Pulmonary artery endothelial cell (primary cell): ENCODE measurements around the gene RPL37A. TPM values are rescaled to one million over a fixed set of nuclear protein-coding genes. Genes with fewer than 3 reads are reported as not detected.
A peak's percentile ranks its signal among the peaks of the same experiment; 100 is the strongest.
"Not testable (repeated sequence)": the region's sequence is repeated elsewhere in the genome, so short reads cannot be mapped to it uniquely, and the experiment has no call there.

ENCODE experiments used
- DNase-seq: peaks from one replicate; pipeline ENCODE4 v3.0.0-alpha.2; 2011; ENCODE audit warnings: low read depth, low spot score
- total RNA-seq: library from RNA; depleted of rRNA; stranded (reverse); fragments of >200 nt; gene quantifications from 2 replicates; pipeline ENCODE4 v1.2.3, GENCODE V29; 2014

Gene RPL37A
- total RNA-seq, 1 donor from 2014 or later = 2,557 TPM

DNA sequence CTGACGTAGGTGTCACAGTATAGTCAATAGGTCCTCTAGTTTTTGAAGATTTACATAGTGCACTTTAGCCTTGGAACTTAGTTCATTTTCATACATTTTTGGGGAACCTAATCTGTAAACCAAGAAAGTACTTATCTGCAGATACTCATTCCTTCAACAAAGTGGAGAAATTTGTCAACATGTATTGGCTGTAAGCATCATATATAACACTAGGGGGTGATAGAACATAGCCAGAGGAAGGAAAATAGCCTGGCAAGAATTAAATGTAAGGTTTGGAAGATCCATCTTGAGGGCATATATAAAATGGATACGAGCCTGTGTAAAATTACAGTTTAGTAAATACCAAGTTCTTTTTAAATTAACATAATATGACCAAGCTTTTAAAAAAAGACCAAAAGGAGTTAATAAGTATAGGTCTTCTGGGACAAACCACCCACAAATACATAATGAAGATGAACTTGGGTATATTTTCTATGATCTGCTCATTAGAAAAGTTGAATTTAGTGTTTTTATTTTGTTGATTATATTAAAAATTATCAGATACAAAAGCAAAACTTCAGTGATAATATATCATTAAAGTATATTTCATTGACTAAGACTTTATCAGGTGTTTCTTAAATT is 18.2 kb downstream of the RPL37A start:
- DNase-seq = no peak

DNA sequence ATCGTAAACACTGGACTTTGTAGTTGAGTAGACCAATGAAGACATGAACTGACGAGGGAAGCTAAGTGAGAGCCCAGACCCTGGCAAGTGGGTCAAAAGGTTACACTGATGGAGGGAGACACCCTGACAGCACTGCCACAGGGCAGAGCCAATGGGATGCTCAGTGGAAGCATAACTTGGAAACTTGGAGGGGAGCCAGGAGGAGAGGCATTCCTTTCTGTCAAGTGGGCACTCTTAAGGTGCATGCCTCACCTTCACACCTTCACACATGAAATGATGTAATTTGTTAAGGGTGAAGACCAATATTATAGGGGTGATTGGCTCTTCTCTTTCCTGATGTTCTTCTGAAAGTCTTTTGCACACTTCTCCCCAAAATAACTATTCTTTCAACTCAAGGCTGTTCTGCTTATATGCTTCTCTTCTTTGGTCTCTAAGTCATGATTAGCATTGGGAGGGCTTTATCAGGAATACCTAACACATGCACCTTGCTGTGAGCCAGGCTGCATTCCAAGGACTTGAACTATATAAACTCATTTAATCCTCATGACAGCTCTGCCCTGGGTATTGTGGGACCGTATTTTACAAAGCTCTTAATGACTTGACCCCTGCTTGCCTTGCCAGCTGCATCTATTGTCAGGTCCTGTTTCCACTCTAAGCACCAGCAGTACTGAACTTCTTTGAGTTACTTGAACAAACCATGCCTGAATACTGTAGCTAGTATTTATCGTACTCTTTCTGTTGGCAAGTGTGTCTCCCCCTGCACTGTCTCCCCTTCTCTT is 19.0 kb downstream of the RPL37A start:
- no peak for DNase-seq

DNA sequence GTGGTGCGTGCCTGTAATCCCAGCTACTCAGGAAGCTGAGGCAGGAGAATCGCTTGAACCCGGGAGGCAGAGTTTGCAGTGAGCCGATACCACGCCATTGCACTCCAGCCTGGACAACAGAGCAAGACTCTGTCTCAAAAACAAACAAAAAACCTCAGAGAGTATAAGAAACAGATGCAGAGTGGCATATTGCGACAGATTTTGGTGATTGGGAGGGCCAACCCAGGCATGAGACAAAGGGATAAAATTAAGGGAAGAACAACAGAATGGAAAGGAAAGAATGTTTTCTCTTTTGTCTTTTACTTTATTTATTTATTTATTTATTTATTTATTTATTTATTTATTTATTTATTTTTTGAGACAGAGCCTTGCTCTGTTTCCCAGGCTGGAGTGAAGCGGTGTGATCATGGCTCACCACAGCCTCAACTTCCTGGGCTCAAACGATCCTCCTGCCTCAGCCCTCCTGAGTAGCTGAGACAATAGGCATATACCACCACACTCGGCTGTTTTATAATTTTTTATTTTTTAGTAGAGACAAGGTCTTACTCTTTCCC is 20.0 kb downstream of the RPL37A start:
- DNase-seq = not testable (repeated sequence)

DNA sequence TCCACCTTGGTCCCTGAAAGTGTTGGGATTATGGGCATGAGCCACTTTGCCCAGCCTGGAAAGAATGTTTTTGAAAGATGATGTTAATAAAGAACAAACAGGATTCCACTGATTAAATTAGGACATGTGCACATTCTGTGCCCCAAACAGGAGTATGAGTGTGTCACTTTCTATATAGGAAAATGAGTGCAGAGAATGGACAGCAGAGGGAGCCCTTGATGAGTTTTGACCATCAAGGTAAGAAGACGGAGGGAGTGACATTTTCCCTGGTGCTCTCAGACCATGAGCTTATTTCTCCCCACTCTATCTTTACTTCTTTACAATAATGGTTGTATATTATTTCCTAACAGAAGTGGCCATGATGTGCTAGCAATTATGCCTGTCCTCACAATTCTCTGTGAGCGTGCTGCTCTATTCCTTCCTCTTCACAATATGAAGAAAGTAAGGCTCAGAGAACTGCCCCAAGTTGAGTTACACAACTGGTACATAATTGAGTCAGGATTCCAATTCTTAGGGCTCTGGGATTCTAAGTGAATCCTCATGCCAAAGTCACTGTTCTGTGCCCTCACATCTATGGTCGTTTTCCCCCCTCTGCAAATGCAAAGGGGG is 20.6 kb downstream of the RPL37A start:
- DNase-seq = no peak

DNA sequence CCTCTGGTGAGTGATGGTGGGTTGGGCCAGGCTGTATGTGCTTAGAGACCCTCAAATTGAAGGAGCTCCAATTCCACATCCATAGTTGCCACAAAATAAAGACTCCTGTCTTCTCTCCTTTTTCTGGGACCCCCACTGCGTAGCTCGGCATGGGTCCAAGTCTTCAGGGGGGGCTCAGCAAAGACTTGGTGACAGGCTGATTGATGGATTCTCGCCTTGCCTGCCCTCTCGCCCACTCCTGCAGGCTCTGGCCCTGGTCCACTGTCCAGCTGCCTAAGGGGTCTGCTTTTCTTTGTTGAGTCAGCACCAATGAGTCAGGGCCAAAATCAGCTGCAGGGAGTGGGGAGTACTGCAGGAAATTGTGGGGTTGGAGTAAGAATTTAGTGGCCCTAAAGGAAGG is 21.5 kb downstream of the RPL37A start:
- DNase-seq = no peak

DNA sequence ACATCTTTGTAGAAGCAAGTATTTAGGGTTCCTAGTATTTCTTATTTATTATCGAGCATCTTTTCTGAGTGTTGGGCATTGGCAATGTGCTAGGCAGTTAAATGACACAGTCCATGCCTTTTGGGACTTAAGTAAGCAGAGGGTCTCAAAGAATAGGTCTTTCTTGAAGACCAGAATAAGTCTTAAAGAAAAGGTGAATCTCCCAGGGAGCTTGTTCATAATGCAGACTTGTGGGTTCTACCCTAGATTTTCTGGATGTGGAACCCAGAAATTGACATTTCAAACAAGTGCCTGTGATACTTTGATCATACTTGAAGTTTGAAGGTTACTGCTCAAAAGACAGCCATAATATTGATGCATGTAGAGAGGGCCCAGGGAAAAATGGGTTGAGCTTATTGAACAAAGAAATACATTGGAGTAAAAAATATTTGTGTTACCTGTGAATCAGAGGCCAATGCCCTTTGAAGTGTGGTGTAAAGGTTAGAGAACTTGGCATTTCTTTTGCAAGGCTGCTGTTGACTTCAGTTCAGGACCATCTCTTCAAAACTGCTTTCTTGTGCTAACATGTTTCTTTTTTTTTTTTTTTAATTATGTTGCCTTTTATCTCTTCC is 24.4 kb downstream of the RPL37A start:
- DNase-seq = no peak

DNA sequence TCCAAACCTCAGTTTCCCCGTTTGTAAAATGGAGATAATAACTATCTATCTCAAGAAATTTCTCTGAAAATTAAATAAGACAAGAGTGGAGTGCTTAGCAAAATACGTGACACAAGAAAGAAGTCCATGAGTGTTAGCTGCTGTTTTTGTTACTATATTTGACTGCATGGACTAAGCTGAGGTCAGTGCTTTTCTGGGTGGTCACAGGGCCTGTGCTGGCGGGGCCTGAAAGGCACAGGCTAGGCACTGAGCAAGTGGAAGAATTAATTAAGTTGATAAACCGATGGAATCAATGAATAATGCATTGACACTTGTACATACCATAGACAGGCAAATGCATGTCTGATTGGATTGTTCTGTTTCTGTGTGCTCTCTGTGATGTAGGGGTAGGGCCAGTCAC is 27.3 kb downstream of the RPL37A start:
- DNase-seq = no peak

- no peak for DNase-seq
Observed at GRCh38 chr2:216526939-216527338, 28.3 kb downstream of the RPL37A start.

DNA sequence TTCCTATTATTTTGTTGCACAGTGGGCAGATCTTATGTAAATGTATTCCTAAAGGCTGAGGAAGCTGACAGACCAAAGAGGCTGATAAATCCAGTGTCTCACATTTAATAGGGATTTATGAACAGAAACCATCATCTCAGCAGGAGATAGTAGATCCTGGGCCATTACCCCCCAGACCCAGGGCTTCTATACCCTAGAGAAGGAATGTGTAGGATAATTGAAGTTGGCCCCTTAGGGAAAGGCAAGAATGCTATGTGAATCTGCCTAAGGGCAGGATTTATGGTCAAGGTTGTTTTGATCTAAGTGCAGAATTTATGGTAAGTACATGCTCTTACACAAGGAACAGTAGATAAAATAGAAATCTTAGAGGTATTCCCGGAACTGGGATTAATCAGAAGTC is 29.0 kb downstream of the RPL37A start:
- DNase-seq = no peak

DNA sequence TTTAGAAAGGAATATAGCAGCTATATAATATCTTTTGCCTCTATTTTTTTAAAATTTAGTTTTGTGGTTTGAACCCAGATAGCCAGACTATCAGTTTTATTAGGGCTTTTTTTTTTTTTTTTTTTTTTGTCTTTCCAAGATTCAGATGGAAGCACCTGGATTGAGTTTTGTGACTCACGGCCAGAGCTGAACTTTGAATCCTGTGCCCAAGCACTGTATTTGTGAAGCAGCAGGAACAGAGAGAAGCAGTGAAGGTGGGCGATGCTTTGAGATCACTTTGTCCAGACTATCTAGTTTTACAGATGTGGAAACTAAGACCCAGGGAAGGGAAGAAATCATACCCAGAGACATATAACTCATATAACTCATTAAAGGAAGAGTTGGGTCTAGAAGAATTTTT is 33.9 kb downstream of the RPL37A start:
- DNase-seq = no peak

DNA sequence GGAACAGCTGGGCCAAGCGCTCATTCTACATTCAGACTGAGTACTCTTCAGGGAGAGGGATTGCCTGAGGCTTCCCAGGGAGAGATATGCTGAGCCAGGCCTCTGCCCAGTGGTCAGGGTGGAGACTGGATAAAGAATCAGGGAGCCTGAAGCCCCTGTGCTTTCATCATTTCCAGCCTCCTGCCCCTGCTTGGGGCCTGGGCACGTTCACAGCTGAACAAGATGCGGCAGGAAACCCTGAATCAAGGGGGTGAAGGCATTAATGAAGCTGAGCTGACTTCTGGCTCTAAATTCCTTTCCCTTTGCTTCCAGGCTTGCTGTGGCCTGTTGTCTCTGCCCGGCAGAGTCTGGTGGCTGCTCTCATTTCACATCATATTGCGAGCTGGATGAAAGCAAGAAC is 35.0 kb downstream of the RPL37A start:
- DNase-seq = no peak

- no peak for DNase-seq
Observed at GRCh38 chr2:216534809-216535208, 36.2 kb downstream of the RPL37A start.

DNA sequence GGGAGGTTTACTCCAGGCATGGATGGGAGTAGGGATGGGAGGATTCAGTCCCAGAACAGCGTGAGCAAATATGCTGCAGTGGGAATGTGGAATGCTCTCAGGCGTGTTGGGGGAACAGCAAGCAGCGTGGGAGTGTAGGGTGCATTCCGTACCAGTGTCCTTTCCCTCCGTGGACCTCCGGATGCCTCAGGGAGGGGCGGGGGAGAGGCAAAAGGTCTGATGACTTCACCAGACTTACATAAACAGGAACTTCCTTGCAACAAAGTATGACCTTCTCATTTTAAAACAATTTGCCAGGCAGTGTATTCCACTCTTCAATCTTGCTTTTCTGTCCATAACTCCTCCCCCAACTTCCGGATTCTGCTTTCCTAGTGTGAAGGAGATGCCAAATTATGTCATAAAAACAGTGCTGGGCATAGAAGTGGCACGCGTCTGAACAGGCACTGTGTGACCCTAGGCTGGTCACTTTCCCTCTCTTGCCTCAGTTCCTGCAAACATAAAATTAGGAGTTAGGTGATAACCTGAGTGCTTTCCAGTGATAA is 36.9 kb downstream of the RPL37A start:
- peak; percentile 84 for DNase-seq

GRCh38 chr2:216536734-216537210 is 38.1 kb downstream of the RPL37A start:
- DNase-seq = no peak

GRCh38 chr2:216537366-216537765 is 38.7 kb downstream of the RPL37A start:
- DNase-seq = no peak

DNA sequence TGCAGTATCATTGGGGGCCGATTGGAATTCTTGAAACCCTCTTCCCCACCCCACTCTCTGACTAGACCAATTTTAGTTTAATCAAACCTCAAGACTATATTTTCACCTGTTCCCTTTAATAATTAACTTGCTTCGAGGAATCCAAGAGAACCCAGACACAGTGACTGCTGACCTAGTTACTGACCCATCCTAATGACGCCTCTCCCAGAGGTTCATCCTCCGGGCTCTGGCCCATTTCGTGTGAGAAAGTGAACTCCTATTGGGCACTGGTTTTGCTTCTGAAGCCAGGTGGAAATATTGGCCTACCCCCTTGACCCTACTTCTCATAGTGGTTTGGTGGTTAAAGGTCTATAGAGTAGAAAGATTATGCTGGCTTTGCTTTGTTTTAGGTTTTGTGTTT is 39.9 kb downstream of the RPL37A start:
- no peak for DNase-seq

GRCh38 chr2:216539120-216539519 is 40.5 kb downstream of the RPL37A start:
- DNase-seq = no peak

DNA sequence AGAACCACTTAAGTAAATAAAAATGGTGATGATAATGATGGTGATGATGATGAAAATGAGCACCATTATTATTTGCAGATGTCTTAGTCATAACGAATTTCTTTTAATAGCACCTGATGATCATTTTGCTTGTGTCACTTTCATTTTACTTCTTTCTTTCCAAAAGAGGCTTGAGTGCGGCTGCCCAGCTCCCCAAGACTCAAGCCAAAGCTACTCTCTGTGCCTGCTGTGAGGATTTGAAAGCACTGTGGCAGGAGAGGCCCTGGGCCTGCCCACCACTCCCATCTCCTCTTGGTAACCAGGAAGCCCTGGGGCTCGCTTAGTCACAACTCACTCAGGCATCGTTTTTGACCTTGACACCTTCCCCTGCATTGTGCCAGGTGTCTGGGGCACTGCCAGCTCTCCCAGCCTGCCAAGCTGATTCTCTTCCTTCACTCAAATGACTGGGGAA is 41.2 kb downstream of the RPL37A start:
- peak; percentile 46 for DNase-seq

DNA sequence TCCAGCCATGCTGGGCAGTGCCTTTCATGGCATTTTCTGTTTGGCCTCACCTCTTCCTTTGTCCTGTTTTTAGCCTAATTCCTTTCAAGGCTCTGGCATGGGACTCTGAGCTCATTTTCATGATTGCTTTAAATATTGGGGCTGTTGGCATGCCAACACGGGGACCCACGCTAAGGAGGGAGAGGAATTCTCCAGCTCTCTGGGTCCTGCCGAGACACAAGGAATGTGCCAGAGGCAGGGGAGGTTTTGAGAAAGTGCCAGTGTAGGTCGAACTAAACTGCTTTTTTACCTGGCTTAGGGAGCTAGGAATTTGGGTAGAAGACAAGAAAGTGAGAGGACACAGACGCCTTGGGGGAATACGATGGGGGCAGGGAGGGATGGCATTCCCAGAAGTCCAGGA is 42.3 kb downstream of the RPL37A start:
- no peak for DNase-seq

GRCh38 chr2:216541505-216541904 is 42.9 kb downstream of the RPL37A start:
- no peak for DNase-seq

DNA sequence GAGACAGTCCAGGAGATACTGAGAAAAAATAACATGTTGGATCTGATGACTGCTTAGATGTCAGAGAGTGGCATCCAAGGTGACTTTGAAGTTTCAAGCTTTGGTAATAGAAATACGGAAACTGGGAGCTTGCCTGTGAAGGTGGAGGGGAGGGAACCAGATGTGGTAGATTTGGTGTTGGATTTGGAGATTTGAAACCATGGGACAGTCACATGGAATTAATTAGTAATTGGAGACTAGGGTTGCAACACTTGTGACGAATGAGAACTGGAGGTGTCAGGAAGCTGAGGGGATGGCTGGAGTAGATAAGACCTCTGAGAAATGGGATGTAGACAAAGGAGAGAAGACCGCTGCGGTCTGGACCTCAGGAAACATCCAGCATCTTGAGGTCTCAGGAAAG is 46.7 kb downstream of the RPL37A start:
- no peak for DNase-seq

DNA sequence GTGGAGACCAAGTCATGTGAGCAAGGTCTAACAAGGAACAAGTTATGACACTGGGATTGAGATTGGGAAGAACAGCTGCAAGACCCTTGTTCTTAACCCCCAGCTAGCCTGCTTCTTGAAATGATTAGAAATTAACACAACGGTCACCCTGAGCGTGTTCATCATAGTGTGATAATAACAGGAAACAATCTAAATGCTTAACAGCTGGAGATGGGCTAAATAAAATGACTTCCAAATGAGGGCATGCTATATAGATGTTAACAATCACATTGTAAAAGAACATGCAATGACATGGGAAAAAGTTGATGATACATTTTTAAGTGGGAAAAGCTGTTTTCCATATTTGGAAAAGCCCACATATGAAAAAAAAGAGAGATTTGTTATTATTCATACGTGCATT is 47.6 kb downstream of the RPL37A start:
- no peak for DNase-seq
